ENCODE results near the gene ZNF45. TPM values are rescaled to one million over a fixed set of nuclear protein-coding genes. Genes with fewer than 3 reads are reported as not detected.

ZNF45 gene
- total RNA-seq (2016; rRNA removed; fragmentation: Illumina TruSeq; extraction: Trizol) (11.3 and 13.0 TPM in 2 replicates), polyA plus RNA-seq (2011; rRNA removed) (2.4 and 2.8 TPM in 2 replicates), polyA minus RNA-seq (2011; rRNA and poly(A)+ RNA removed; ENCODE audit: low replicate concordance) (3.1 and 11.3 TPM in 2 replicates), Bru-seq, nascent RNA (percentile 67 among the genes with signal in this experiment), BruChase-seq, experiment 1, labeled RNA remaining after a 6-hour chase (percentile 64 among the genes with signal in this experiment), BruChase-seq, experiment 2, labeled RNA remaining after a 2-hour chase (percentile 68 among the genes with signal in this experiment)
- total RNA-seq (2016; cell fraction: cytosol; rRNA removed; fragmentation: Illumina TruSeq; extraction: Trizol; ENCODE audit: low read depth): 1.8 and 1.9 TPM in 2 replicates
- total RNA-seq (2016; cell fraction: insoluble cytoplasmic fraction; rRNA removed; fragmentation: Illumina TruSeq; extraction: Trizol): 11.6 and 15.8 TPM in 2 replicates
- total RNA-seq (2016; cell fraction: membrane; rRNA removed; fragmentation: Illumina TruSeq; extraction: Trizol): 5.1 and 6.6 TPM in 2 replicates
- 11.7 and 14.4 TPM in 2 replicates for total RNA-seq (2016; cell fraction: nucleus; rRNA removed; fragmentation: Illumina TruSeq; extraction: Trizol)
- polyA plus RNA-seq (2011; cell fraction: cytosol; rRNA removed): 1.7 and 2.0 TPM in 2 replicates
- 3.3 and 4.8 TPM in 2 replicates for polyA plus RNA-seq (2011; cell fraction: nucleus; rRNA removed)
- 3.0 and 3.8 TPM in 2 replicates for polyA plus RNA-seq (2012)
- 0.66 and 0.70 TPM in 2 replicates for polyA plus RNA-seq (2016; cell fraction: cytosol; fragmentation: Illumina TruSeq; extraction: Trizol; ENCODE audit: low read depth)
- 8.4 and 8.8 TPM in 2 replicates for polyA plus RNA-seq (2016; cell fraction: insoluble cytoplasmic fraction; fragmentation: Illumina TruSeq; extraction: Trizol; ENCODE audit: low read depth)
- polyA plus RNA-seq (2016; cell fraction: membrane; fragmentation: Illumina TruSeq; extraction: Trizol; ENCODE audit: low read depth): 2.1 and 3.1 TPM in 2 replicates
- 12.8 and 15.1 TPM in 2 replicates for polyA plus RNA-seq (2016; cell fraction: nucleus; fragmentation: Illumina TruSeq; extraction: Trizol; ENCODE audit: insufficient read depth, low read depth)
- polyA minus RNA-seq (2011; cell fraction: cytosol; rRNA and poly(A)+ RNA removed): 1.3 and 3.2 TPM in 2 replicates
- polyA minus RNA-seq (2011; cell fraction: nucleus; rRNA and poly(A)+ RNA removed): 10.9 and 14.5 TPM in 2 replicates
- long read RNA-seq, experiment 1, partial matches to known transcripts: 0 of 2 reads
- long read RNA-seq, experiment 1, other reads (novel, unspliced or antisense): 2 of 2 reads
- long read RNA-seq, experiment 2, partial matches to known transcripts: 0 of 7 reads
- long read RNA-seq, experiment 2, other reads (novel, unspliced or antisense): 6 of 7 reads

DNA sequence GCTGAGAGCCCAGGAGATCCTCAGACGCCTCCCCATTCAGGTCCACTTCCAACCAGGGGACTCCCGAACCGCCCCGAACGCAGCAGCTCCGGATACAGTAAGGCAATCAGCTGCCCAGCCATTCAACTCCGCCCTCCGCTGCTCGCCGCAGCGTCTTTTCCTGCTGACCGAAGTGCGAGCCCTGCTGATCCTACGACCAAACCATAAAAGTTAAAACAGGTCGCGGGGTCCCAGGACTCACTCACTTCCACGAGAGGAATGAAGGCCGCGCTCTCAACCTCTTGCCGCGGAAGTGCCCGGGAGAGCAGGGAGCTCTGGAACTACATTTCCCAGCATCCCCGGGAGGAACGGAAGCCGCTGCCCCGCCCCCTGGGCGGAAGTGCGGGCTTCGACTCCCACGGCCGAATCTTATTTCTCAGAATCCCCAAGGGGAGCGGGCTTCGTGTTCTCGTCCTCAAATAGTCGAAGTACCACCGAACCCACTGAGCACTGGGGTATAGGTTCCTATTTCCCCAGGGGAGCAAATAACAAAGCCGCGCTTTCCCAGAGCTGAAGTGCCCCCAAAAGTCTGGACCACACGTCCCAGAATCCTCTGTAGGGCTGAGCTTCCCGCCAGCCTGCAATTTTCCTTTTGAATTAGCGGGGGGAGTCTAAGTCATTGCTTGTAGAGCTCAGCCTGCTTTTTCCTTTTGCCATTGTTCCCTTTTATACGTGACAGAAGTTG lies at the start of gene ZNF45:
TSS of gene ZNF45 (minus strand) at position 298 of the 724 bp plus-strand sequence. CDS start 13,097 bp downstream, outside the sequence.
- ATAC-seq (peak; percentile 98), FAIRE-seq (no peak), DNase-seq (ENCODE audit: low spot score) (peak; percentile 88)
- BruUV-seq (replicated peaks): TSS peak; percentile 90
- Histone ChIP-seq H3K4me1 (ENCODE audit: insufficient read depth, low read length) (peaks cover 7% of the 10 kb centered on the region; the same call in 1 of the 2 replicates), H3K27me3 (ENCODE audit: control insufficient read depth in 1 of 2, insufficient read depth in 2 of 2, low read length in 2 of 2) (no peaks in the 10 kb centered on the region), H3K9me3 (ENCODE audit: low read length) (0 out of 2 replicates have a peak, but pooled peaks cover 6% of the 10 kb centered on the region), H4K20me1 (ENCODE audit: insufficient read depth, low read length) (no peaks in the 10 kb centered on the region), H2AFZ (ENCODE audit: low read length) (peak within 1 kb of the TSS; percentile 90), H3K9ac (ENCODE audit: insufficient read depth, low read depth, low read length) (peak within 1 kb of the TSS; percentile 81), H3K79me2 (ENCODE audit: insufficient read depth, low read length) (no peaks in the 10 kb centered on the region), H3K4me3 (replicated peaks in 1 of 3; ENCODE audit: insufficient read depth in 1 of 3, low read depth in 2 of 3, low read length in 3 of 3) (peak within 1 kb of the TSS; percentile 81 to 94 (median 93)), H3K4me2 (ENCODE audit: low read depth, low read length) (peak within 1 kb of the TSS; percentile 81), H3K36me3 (replicated peaks in 1 of 2; ENCODE audit: control insufficient read depth in 1 of 2, insufficient read depth in 2 of 2, low read length in 2 of 2) (peaks cover 1 to 7% of the 10 kb centered on the region in 2 experiments; a peak in 2 of 5 replicates), H3K27ac (ENCODE audit: extremely low read length, insufficient read depth, low read length) (peak within 1 kb of the TSS; percentile 82)
- ChIA-PET POLR2A (interaction anchor here (0.6 to 2.1 kb wide), 18 partner anchors 10 to 565 kb away, joined by 3 to 36 read pairs (median 4); partner anchors contain the start of genes ZNF221, ZNF222, ZNF225 and ZNF226), CTCF (ENCODE audit: low intra/inter-chr PET ratio, low total read pairs) (no interaction called here)
- intact Hi-C loops (cut with micrococcal nuclease; ENCODE audit: unreplicated experiment): loop anchor here (2.0 to 10.0 kb wide), 4 partner anchors 16 to 178 kb away; partner anchors contain the start of genes ZNF221, ZNF225, ZNF230 and ZNF283
- in situ Hi-C loops (cut with HindIII; ENCODE audit: extremely low pct_ligation_motif_present, low pct_unique_long_range_greater_than_20kb): no loop called here
- 0% methylated on average over 14 of the region's 42 CpGs for WGBS (ENCODE audit: low lambda C conversion rate)
- TF ChIP-seq MYC (CRISPR knock-in tag; IDR thresholded peaks at IDR 0.05; ENCODE audit: borderline replicate concordance) (peak; percentile 38; the same call in 1 of the 2 replicates), RBM39 (IDR thresholded peaks at IDR 0.05; ENCODE audit: low read depth, low read length, poor library complexity, severe bottlenecking) (peak; percentile 62), PHB2 (IDR thresholded peaks at IDR 0.05; ENCODE audit: partially characterized antibody) (no peak), KAT8 (CRISPR knock-in tag; IDR thresholded peaks at IDR 0.05) (peak; percentile 89), ZBTB7A (CRISPR knock-in tag; IDR thresholded peaks at IDR 0.05) (0 out of 2 replicates have a peak, but pooled peaks have one; percentile 25), EHMT2 (IDR thresholded peaks at IDR 0.05; ENCODE audit: borderline replicate concordance, low read depth, low read length) (no peak), ZNF333 (CRISPR knock-in tag; IDR thresholded peaks at IDR 0.05; ENCODE audit: borderline replicate concordance) (peak; percentile 69; the same call in 1 of the 2 replicates), POLR2AphosphoS5 (IDR thresholded peaks at IDR 0.05; ENCODE audit: low read depth, low read length) (peak; percentile 84), FOXM1 (CRISPR knock-in tag; IDR thresholded peaks at IDR 0.05) (no peak), SIX1 (CRISPR knock-in tag; IDR thresholded peaks at IDR 0.05; ENCODE audit: borderline replicate concordance) (no peak), GFI1 (CRISPR knock-in tag; IDR thresholded peaks at IDR 0.05; ENCODE audit: borderline replicate concordance) (0 out of 2 replicates have a peak, but pooled peaks have one; percentile 35), XRCC5 (optimal IDR thresholded peaks at IDR 0.05; ENCODE audit: low read length) (peak; percentile 79), STAG1 (CRISPR knock-in tag; IDR thresholded peaks at IDR 0.05) (no peak)
- TF ChIP-seq, protein P1, sequence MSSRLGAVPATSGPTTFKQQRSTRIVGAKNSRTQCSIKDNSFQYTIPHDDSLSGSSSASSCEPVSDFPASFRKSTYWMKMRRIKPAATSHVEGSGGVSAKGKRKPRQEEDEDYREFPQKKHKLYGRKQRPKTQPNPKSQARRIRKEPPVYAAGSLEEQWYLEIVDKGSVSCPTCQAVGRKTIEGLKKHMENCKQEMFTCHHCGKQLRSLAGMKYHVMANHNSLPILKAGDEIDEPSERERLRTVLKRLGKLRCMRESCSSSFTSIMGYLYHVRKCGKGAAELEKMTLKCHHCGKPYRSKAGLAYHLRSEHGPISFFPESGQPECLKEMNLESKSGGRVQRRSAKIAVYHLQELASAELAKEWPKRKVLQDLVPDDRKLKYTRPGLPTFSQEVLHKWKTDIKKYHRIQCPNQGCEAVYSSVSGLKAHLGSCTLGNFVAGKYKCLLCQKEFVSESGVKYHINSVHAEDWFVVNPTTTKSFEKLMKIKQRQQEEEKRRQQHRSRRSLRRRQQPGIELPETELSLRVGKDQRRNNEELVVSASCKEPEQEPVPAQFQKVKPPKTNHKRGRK (CRISPR knock-in tag; IDR thresholded peaks at IDR 0.05): no peak
